ENCODE results near the gene TRAF2. TPM values are rescaled to one million over a fixed set of nuclear protein-coding genes. Genes with fewer than 3 reads are reported as not detected.

Gene TRAF2
- total RNA-seq, 2 donors from 2014 or later, result 45.9 to 55.1 TPM

DNA sequence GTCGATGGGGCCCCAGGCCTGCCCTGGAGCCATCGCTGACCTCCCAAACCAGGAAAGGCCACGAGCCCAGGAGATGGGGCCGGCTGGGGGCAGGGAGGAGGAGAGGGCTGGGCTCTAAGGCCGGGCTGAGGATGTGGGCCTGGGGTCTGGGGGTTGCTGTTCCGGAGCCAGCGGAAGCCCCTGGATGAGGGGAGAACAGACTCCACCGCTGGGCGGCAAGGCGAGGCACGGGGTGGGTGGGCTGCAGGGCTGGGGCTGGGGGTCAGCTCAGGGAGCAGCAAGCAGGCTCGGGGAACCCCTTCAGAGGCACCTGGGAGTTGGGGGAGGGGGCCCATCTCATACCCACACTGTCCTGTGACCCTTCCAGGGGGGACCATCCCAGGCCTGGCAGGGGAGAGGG, 77.4 kb downstream of the TRAF2 start:
- no peak overlapping the region for H3K4me3 ChIP-seq (ENCODE audit: low read length)
- H3K27me3 ChIP-seq (ENCODE audit: control insufficient read depth, insufficient read depth, low read length, poor library complexity, severe bottlenecking), result no peaks in the 10 kb centered on the region
- no peaks in the 10 kb centered on the region for H3K4me1 ChIP-seq (ENCODE audit: control insufficient read depth, insufficient read depth, low read length)
- WGBS, 2 experiments (ENCODE audit: insufficient coverage in 1 of 2, insufficient read length in 1 of 2), result 88 to 89% methylated on average over 10 to 12 of the region's 12 CpGs
- no peaks in the 10 kb centered on the region for H3K36me3 Mint-ChIP-seq (ENCODE audit: low read depth)
- no peak overlapping the region for H3K27ac Mint-ChIP-seq
- H3K9ac ChIP-seq (ENCODE audit: extremely low read depth, low read length, poor library complexity, severe bottlenecking), result no peak overlapping the region
- H3K9me3 Mint-ChIP-seq, result no peaks in the 10 kb centered on the region
- no peaks in the 10 kb centered on the region for H3K36me3 ChIP-seq (ENCODE audit: control insufficient read depth, insufficient read depth, low read length)
- H3K27me3 Mint-ChIP-seq (ENCODE audit: insufficient read depth), result peaks cover 1% of the 10 kb centered on the region
- no peak overlapping the region for H3K4me3 Mint-ChIP-seq
- no peak for DNase-seq
- H3K4me1 Mint-ChIP-seq, result peaks cover 8% of the 10 kb centered on the region
- H3K9me3 ChIP-seq (ENCODE audit: control insufficient read depth, low read length), result no peaks in the 10 kb centered on the region
- TF ChIP-seq, protein P1, sequence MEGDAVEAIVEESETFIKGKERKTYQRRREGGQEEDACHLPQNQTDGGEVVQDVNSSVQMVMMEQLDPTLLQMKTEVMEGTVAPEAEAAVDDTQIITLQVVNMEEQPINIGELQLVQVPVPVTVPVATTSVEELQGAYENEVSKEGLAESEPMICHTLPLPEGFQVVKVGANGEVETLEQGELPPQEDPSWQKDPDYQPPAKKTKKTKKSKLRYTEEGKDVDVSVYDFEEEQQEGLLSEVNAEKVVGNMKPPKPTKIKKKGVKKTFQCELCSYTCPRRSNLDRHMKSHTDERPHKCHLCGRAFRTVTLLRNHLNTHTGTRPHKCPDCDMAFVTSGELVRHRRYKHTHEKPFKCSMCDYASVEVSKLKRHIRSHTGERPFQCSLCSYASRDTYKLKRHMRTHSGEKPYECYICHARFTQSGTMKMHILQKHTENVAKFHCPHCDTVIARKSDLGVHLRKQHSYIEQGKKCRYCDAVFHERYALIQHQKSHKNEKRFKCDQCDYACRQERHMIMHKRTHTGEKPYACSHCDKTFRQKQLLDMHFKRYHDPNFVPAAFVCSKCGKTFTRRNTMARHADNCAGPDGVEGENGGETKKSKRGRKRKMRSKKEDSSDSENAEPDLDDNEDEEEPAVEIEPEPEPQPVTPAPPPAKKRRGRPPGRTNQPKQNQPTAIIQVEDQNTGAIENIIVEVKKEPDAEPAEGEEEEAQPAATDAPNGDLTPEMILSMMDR (conservative IDR thresholded peaks at IDR 0.05), result no peak
- no peak overlapping the region for H3K27ac ChIP-seq (ENCODE audit: low read depth, low read length)

DNA sequence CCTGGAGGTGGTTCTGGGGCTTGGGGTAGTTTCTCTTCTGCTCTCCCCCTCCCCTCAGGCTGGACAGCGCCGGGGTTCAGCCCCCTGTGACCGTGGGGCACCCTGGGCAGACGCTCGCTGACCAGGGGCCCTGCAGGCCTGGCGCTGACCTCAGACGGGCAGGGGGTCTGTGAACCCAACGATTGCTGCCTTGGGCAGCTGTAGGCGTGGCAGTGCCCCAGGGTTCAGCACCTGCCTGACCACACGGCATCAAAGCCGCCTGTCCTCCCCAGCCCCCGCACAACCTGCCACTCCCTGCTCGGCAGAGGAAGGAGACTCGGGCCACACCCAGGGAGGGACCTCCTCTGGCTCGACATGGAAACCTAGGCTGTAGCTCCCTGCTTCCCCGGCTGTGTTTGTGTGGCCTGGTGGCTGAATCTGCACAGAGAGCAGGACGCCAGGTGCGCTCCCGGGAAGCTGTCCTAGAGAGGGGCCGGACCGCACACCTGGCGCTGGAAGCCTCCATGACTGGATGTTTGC, 77.9 kb downstream of the TRAF2 start:
- 88 to 89% methylated on average over 15 to 22 of the region's 22 CpGs for WGBS, 2 experiments (ENCODE audit: insufficient coverage in 1 of 2, insufficient read length in 1 of 2)
- Histone ChIP-seq H3K4me1 (ENCODE audit: control insufficient read depth, insufficient read depth, low read length) (no peaks in the 10 kb centered on the region), H3K4me3 (ENCODE audit: low read length) (no peak overlapping the region), H3K9ac (ENCODE audit: extremely low read depth, low read length, poor library complexity, severe bottlenecking) (no peak overlapping the region), H3K9me3 (ENCODE audit: control insufficient read depth, low read length) (no peaks in the 10 kb centered on the region), H3K27me3 (ENCODE audit: control insufficient read depth, insufficient read depth, low read length, poor library complexity, severe bottlenecking) (no peaks in the 10 kb centered on the region), H3K27ac (ENCODE audit: low read depth, low read length) (no peak overlapping the region), H3K36me3 (ENCODE audit: control insufficient read depth, insufficient read depth, low read length) (no peaks in the 10 kb centered on the region)
- peaks cover 1% of the 10 kb centered on the region for H3K27me3 Mint-ChIP-seq (ENCODE audit: insufficient read depth)
- no peak overlapping the region for H3K4me3 Mint-ChIP-seq
- TF ChIP-seq, protein P1 (conservative IDR thresholded peaks at IDR 0.05), result no peak
- no peak overlapping the region for H3K27ac Mint-ChIP-seq
- no peak for DNase-seq
- H3K9me3 Mint-ChIP-seq, result no peaks in the 10 kb centered on the region
- no peaks in the 10 kb centered on the region for H3K36me3 Mint-ChIP-seq (ENCODE audit: low read depth)
- peaks cover 8% of the 10 kb centered on the region for H3K4me1 Mint-ChIP-seq

DNA sequence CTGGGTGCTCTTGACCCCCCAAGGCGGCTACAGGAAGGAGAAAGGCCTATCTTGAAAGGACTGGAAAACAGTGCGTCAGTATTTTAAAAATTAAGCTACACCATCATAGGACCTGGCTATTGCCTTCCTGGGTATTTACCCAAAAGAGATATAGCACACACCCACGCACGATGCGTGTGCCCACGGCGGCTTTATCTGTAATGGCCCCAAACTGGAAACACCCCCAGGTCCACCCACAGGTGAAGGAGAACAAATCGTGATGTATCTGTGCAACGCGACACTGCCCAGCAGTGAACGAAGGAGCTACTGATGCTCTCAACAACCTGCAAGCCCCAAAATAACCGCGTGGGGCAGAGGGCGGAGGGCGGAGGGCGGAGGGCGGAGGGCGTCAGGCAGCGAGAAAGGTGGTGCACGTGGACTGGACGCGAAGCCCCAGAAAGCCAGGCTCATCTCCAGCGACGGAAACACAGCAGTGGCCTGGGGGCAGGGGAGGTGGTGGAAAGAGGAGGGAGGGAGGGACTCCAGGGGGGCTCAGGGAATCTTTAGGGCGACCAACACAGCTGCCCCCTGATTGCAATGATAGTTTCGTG, 78.6 kb downstream of the TRAF2 start:
- H3K27me3 Mint-ChIP-seq (ENCODE audit: insufficient read depth), result peaks cover 1% of the 10 kb centered on the region
- no peak for DNase-seq
- H3K36me3 Mint-ChIP-seq (ENCODE audit: low read depth), result no peaks in the 10 kb centered on the region
- no peaks in the 10 kb centered on the region for H3K9me3 Mint-ChIP-seq
- H3K27me3 ChIP-seq (ENCODE audit: control insufficient read depth, insufficient read depth, low read length, poor library complexity, severe bottlenecking), result no peaks in the 10 kb centered on the region
- H3K4me1 ChIP-seq (ENCODE audit: control insufficient read depth, insufficient read depth, low read length), result no peaks in the 10 kb centered on the region
- H3K36me3 ChIP-seq (ENCODE audit: control insufficient read depth, insufficient read depth, low read length), result no peaks in the 10 kb centered on the region
- TF ChIP-seq, protein P1 (conservative IDR thresholded peaks at IDR 0.05), result no peak
- H3K4me3 Mint-ChIP-seq, result no peak overlapping the region
- no peak overlapping the region for H3K27ac ChIP-seq (ENCODE audit: low read depth, low read length)
- H3K27ac Mint-ChIP-seq, result no peak overlapping the region
- WGBS, 2 experiments (ENCODE audit: insufficient coverage in 1 of 2, insufficient read length in 1 of 2), result 91 to 92% methylated on average over 17 to 26 of the region's 26 CpGs
- H3K4me1 Mint-ChIP-seq, result peaks cover 8% of the 10 kb centered on the region
- H3K9me3 ChIP-seq (ENCODE audit: control insufficient read depth, low read length), result no peaks in the 10 kb centered on the region
- H3K4me3 ChIP-seq (ENCODE audit: low read length), result no peak overlapping the region
- H3K9ac ChIP-seq (ENCODE audit: extremely low read depth, low read length, poor library complexity, severe bottlenecking), result no peak overlapping the region

All from endodermal cell (in vitro differentiated cells).